Lower leg skin (tissue), 4 donors: Measurements from ENCODE around the gene SLC51B. TPM values are rescaled to one million over a fixed set of nuclear protein-coding genes. Genes with fewer than 3 reads are reported as not detected.
"Not testable (repeated sequence)": the region's sequence is repeated elsewhere in the genome, so short reads cannot be mapped to it uniquely, and the experiment has no call there.

ENCODE experiments used
- DNase-seq, 2 donors: peaks; one replicate each; pipeline ENCODE4 v3.0.0-alpha.2; 2019; ENCODE audit warnings: low spot score in 2 of 2
- H3K4me3 ChIP-seq: fragments of 200-600 bp; sonication (generic); 2 replicates; pipeline ENCODE4 v1.5.1; 2017; ENCODE audit warnings: mild to moderate bottlenecking, low read depth; ENCODE audit not compliant: poor library complexity, severe bottlenecking
- CTCF ChIP-seq, 3 donors: fragments of 450-650 bp; IDR thresholded peaks; one replicate each; pipeline ENCODE4 v1.5.1; 2016; ENCODE audit warnings: antibody characterized with exemption in 3 of 3, mild to moderate bottlenecking in 3 of 3, moderate library complexity in 2 of 3
- POLR2A ChIP-seq, 2 donors: fragments of 450-650 bp; IDR thresholded peaks; one replicate each; pipeline ENCODE4 v1.6.1; 2016 to 2017; ENCODE audit warnings: antibody characterized with exemption in 2 of 2, mild to moderate bottlenecking in 1 of 2, moderate library complexity in 1 of 2
- WGBS, 2 donors: methylation state at CpG; one replicate each; pipeline ENCODE4 v1.1.5; 2018; 5-methylcytosine and 5-hydroxymethylcytosine counted together
- intact Hi-C: fragments of 100-400 bp; cut with DNase I; formaldehyde crosslinking; loops from one replicate; pipeline ENCODE4 v1.15.0; 2023; ENCODE audit warnings: low total_unique reads
- total RNA-seq, 4 donors: library from RNA; depleted of rRNA; stranded (reverse); fragments of >200 nt; gene quantifications; one replicate each; pipeline ENCODE4 v1.1.0, GENCODE V29; 2016

The SLC51B gene
- total RNA-seq, 4 donors from 2014 or later: 0.65 TPM; not detected in 3

GRCh38 chr15:65095011-65095746 lies 50.0 kb downstream of the SLC51B start:
- WGBS, 2 donors: 76 to 79% methylated on average over 5 of the region's 5 CpGs
- H3K4me3 ChIP-seq: no peak overlapping the region
- TF ChIP-seq POLR2A (IDR thresholded peaks at IDR 0.05): no peak
- no peak for TF ChIP-seq CTCF (IDR thresholded peaks at IDR 0.05)
- intact Hi-C loops: no loop called here
- DNase-seq: peak in 1 of 2 donors; percentile 69

GRCh38 chr15:65095747-65096104 lies 50.5 kb downstream of the SLC51B start:
- intact Hi-C loops: no loop called here
- TF ChIP-seq POLR2A (IDR thresholded peaks at IDR 0.05) (no peak), CTCF (IDR thresholded peaks at IDR 0.05) (no peak)
- no peak overlapping the region for H3K4me3 ChIP-seq
- WGBS, 2 donors: 87 to 96% methylated on average over 6 of the region's 6 CpGs
- DNase-seq: peak in 1 of 2 donors; percentile 77

GRCh38 chr15:65096481-65097385 lies 51.5 kb downstream of the SLC51B start:
- intact Hi-C loops: no loop called here
- TF ChIP-seq CTCF (IDR thresholded peaks at IDR 0.05) (no peak), POLR2A (IDR thresholded peaks at IDR 0.05) (no peak)
- no peak overlapping the region for H3K4me3 ChIP-seq
- WGBS, 2 donors: 86 to 96% methylated on average over 6 of the region's 6 CpGs
- DNase-seq: peak in 1 of 2 donors; percentile 72

DNA sequence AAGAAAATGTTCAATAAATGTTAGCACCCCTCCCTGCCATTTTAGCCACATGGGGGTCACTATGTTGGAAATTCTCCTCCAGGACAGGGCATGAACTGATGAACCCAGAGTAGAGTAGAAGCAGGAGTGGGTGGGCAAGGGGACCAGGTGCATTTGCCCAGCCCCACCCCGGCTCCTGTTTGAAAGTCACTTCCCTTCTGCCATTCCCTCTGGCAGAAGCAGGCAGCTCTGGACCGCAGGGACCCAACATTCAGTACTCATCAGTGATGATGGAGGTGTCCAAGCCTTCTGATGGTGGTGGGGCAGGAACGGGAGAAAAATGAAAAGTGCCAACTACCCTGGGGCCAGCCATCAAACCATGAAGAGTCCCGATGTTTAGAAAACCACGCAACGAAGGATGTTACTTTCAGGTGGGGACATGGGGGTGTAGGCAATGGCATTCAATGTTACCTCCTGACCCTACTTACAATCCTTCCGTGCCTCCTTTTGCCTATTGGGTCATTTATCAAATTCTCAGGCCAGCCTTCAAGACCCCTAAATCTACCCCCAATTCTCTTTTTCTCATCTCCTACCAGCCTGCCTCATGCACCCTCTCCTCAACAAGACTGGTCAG lies 52.6 kb downstream of the SLC51B start:
- TF ChIP-seq CTCF (IDR thresholded peaks at IDR 0.05) (no peak), POLR2A (IDR thresholded peaks at IDR 0.05) (no peak)
- WGBS, 2 donors: 88 to 91% methylated on average over 7 of the region's 7 CpGs
- intact Hi-C loops: no loop called here
- H3K4me3 ChIP-seq: no peak overlapping the region
- peak in 1 of 2 donors; percentile 74 for DNase-seq

GRCh38 chr15:65099336-65099735 lies 54.1 kb downstream of the SLC51B start:
- WGBS, 2 donors: 96 to 100% methylated on average over 5 of the region's 5 CpGs
- no peak overlapping the region for H3K4me3 ChIP-seq
- no peak for TF ChIP-seq POLR2A (IDR thresholded peaks at IDR 0.05)
- TF ChIP-seq CTCF (IDR thresholded peaks at IDR 0.05): no peak
- peak in 1 of 2 donors; percentile 66 for DNase-seq
- intact Hi-C loops: no loop called here

GRCh38 chr15:65099801-65100200 lies 54.6 kb downstream of the SLC51B start:
- DNase-seq: peak in 1 of 2 donors; percentile 62
- not testable (repeated sequence) for H3K4me3 ChIP-seq
- 86 to 88% methylated on average over 10 of the region's 10 CpGs for WGBS, 2 donors
- intact Hi-C loops: loop anchor here (5.0 kb wide), 1 partner anchor 48 kb away; no protein-coding TSS in a partner anchor
